ENCODE data around the gene OSCP1.
A peak's percentile ranks its signal among the peaks of the same experiment; 100 is the strongest.

Gene OSCP1

GRCh38 chr1:36380143-36380619 lies 70.1 kb downstream of the OSCP1 start:
- TF ChIP-seq CTCF (IDR thresholded peaks at IDR 0.05): no peak
- H3K4me3 ChIP-seq (ENCODE audit: low read depth in 1 of 2, low read length in 1 of 2): no peak overlapping the region
- H3K9me3 ChIP-seq: no peaks in the 10 kb centered on the region
- peaks cover 88 to 96% of the 10 kb centered on the region in 2 experiments for H3K4me1 ChIP-seq (ENCODE audit: control insufficient read depth in 1 of 2, insufficient read depth in 1 of 2, low read depth in 1 of 2, low read length in 1 of 2)
- H3K27me3 ChIP-seq: no peaks in the 10 kb centered on the region
- peaks cover 36% of the 10 kb centered on the region for H3K36me3 ChIP-seq
- peak overlapping the region; percentile 97 for H3K27ac ChIP-seq

- Histone ChIP-seq H3K27me3 (no peaks in the 10 kb centered on the region), H3K9me3 (no peaks in the 10 kb centered on the region), H3K27ac (peak overlapping the region; percentile 97), H3K4me3 (ENCODE audit: low read depth in 1 of 2, low read length in 1 of 2) (peak overlapping the region; percentile 1 to 38), H3K4me1 (ENCODE audit: control insufficient read depth in 1 of 2, insufficient read depth in 1 of 2, low read depth in 1 of 2, low read length in 1 of 2) (peaks cover 91 to 98% of the 10 kb centered on the region in 2 experiments), H3K36me3 (peaks cover 32% of the 10 kb centered on the region)
- peak; percentile 24 for TF ChIP-seq CTCF (IDR thresholded peaks at IDR 0.05)
Measured at GRCh38 chr1:36377791-36378492, 72.3 kb downstream of the OSCP1 start.

- Histone ChIP-seq H3K36me3 (peaks cover 32% of the 10 kb centered on the region), H3K27ac (peak overlapping the region; percentile 97), H3K4me1 (ENCODE audit: control insufficient read depth in 1 of 2, insufficient read depth in 1 of 2, low read depth in 1 of 2, low read length in 1 of 2) (peaks cover 99 to 100% of the 10 kb centered on the region in 2 experiments), H3K27me3 (no peaks in the 10 kb centered on the region), H3K4me3 (ENCODE audit: low read depth in 1 of 2, low read length in 1 of 2) (peak overlapping the region; percentile 56 to 59), H3K9me3 (no peaks in the 10 kb centered on the region)
- TF ChIP-seq CTCF (IDR thresholded peaks at IDR 0.05): no peak
Measured at GRCh38 chr1:36372617-36373016, 77.6 kb downstream of the OSCP1 start.

- H3K4me1 ChIP-seq (ENCODE audit: control insufficient read depth in 1 of 2, insufficient read depth in 1 of 2, low read depth in 1 of 2, low read length in 1 of 2): peaks cover 96 to 99% of the 10 kb centered on the region in 2 experiments
- H3K27me3 ChIP-seq: no peaks in the 10 kb centered on the region
- peak; percentile 96 for TF ChIP-seq CTCF (IDR thresholded peaks at IDR 0.05)
- H3K36me3 ChIP-seq: peaks cover 43% of the 10 kb centered on the region
- peak overlapping the region; percentile 3 to 46 for H3K4me3 ChIP-seq (ENCODE audit: low read depth in 1 of 2, low read length in 1 of 2)
- no peaks in the 10 kb centered on the region for H3K9me3 ChIP-seq
- H3K27ac ChIP-seq: peak overlapping the region; percentile 97
Measured at GRCh38 chr1:36369061-36369861, 81.0 kb downstream of the OSCP1 start.

Measured in neutrophil (primary cell).